Right lobe of liver (tissue), 6 donors: Measurements from ENCODE around the gene GPM6B. TPM values are rescaled to one million over a fixed set of nuclear protein-coding genes. Genes with fewer than 3 reads are reported as not detected.

Experiments
- ATAC-seq, 4 donors: fragments of 200-7000 bp; cut with Tn5 transposase; one replicate each; pipeline ENCODE4 v1.9.1; 2020; ENCODE audit warnings: mild to moderate bottlenecking in 4 of 4, moderate library complexity in 4 of 4
- DNase-seq, 3 donors: peaks; one replicate each; pipeline ENCODE4 v3.0.0-alpha.2; 2020
- H3K27ac ChIP-seq, 3 donors: fragments of 200-600 bp; one replicate each; pipeline ENCODE4 v1.8.0; 2022
- H3K27me3 ChIP-seq, 2 donors: fragments of 200-600 bp; one replicate each; pipeline ENCODE4 v1.8.0; 2022
- H3K36me3 ChIP-seq, 4 donors: fragments of 200-600 bp; sonication (generic) in 1 of 4; one replicate each; pipeline versions ENCODE4 v1.5.1 to v1.8.0; 2017 to 2022; ENCODE audit warnings: control low read depth in 1 of 4
- H3K4me1 ChIP-seq, 4 donors: fragments of 200-600 bp; sonication (generic) in 1 of 4; one replicate each; pipeline versions ENCODE4 v1.5.1 to v1.8.0; 2017 to 2022; ENCODE audit warnings: control low read depth in 1 of 4
- H3K4me3 ChIP-seq, 3 donors: fragments of 200-600 bp; one replicate each; pipeline ENCODE4 v1.8.0; 2022
- H3K9me3 ChIP-seq, 4 donors: fragments of 200-600 bp; sonication (generic) in 1 of 4; one replicate each; pipeline versions ENCODE4 v1.5.1 to v1.8.0; 2017 to 2022; ENCODE audit warnings: control low read depth in 1 of 4
- CTCF ChIP-seq, 4 donors: fragments of 200-600 bp in 3 of 4; fragments of 450-650 bp in 1 of 4; IDR thresholded peaks; one replicate each; pipeline versions ENCODE4 v1.5.1 to v1.8.0; 2016 to 2022; ENCODE audit warnings: antibody characterized with exemption in 4 of 4, mild to moderate bottlenecking in 2 of 4
- POLR2A ChIP-seq: fragments of 450-650 bp; IDR thresholded peaks from one replicate; pipeline ENCODE4 v1.6.1; 2017; ENCODE audit warnings: antibody characterized with exemption, mild to moderate bottlenecking
- WGBS: methylation state at CpG from one replicate; pipeline ENCODE4 v1.1.6; 2018; ENCODE audit warnings: low coverage, low lambda C conversion rate; ENCODE audit not compliant: insufficient coverage; ENCODE audit errors: missing lambda C conversion rate; 5-methylcytosine and 5-hydroxymethylcytosine counted together
- intact Hi-C, 2 donors: fragments of 100-400 bp; cut with DNase I; formaldehyde crosslinking; loops; one replicate each; pipeline versions ENCODE4 v1.11.2 to v1.14.1; 2022
- long read RNA-seq: library from polyadenylated mRNA; unstranded; transcript quantifications from one replicate; pipeline ENCODE4 v2.0.0, GENCODE V29; 2019
- total RNA-seq, 6 experiments: library from RNA; depleted of rRNA in 2 of 6; stranded (reverse); fragments of >200 nt in 2 of 6; fragmentation: NEBNext Ultra II Directional in 3 of 6; extraction: Animal tissue kit (Norgen Biotek cat#: 25700) in 3 of 6; gene quantifications; one replicate each; pipeline versions ENCODE4 v1.1.0 to v1.2.4, GENCODE V29; 2016 to 2023
- donor health status: DM: no; HTN: yes; CAD: no.
- donor health status: DM: no; HTN: no; CAD: no.
- donor health status: DM: no; HTN: no; CAD: no.
- donor health status: DM: no; HTN: yes; CAD: no.
- donor health status: DM: no; HTN: yes; CAD: no.

Gene GPM6B
- total RNA-seq: 1 to 10 TPM in 1 of 6 experiments, under 1 TPM in 5; 0.18 to 1.6 (median 0.64) TPM
- long read RNA-seq, partial matches to known transcripts: 0 of 1 reads
- long read RNA-seq, other reads (novel, unspliced or antisense): 1 of 1 reads

GRCh38 chrX:13816643-13817627 is at the start of gene GPM6B:
Gene GPM6B, minus strand, starts transcription at chrX:13817093. Its CDS starts 189 bp downstream, at chrX:13816904.
- no peaks in the 10 kb centered on the region for H3K27me3 ChIP-seq
- TF ChIP-seq POLR2A (no peak), CTCF (IDR thresholded peaks at IDR 0.05) (no peak)
- intact Hi-C loops: no loop called here
- no peaks in the 10 kb centered on the region for H3K36me3 ChIP-seq
- no peak within 1 kb of the TSS for H3K4me3 ChIP-seq
- DNase-seq: no peak
- WGBS: 17% methylated on average over 19 of the region's 19 CpGs
- no peak for ATAC-seq
- H3K9me3 ChIP-seq: no peaks in the 10 kb centered on the region
- no peaks in the 10 kb centered on the region for H3K4me1 ChIP-seq
- no peak within 1 kb of the TSS for H3K27ac ChIP-seq

- TF ChIP-seq POLR2A (no peak), CTCF (IDR thresholded peaks at IDR 0.05) (no peak)
- DNase-seq (no peak), ATAC-seq (no peak)
- H3K4me3 ChIP-seq: no peak overlapping the region
- H3K4me1 ChIP-seq: no peaks in the 10 kb centered on the region
- no peaks in the 10 kb centered on the region for H3K27me3 ChIP-seq
- 50% methylated on average over 7 of the region's 7 CpGs for WGBS
- intact Hi-C loops: no loop called here
- no peaks in the 10 kb centered on the region for H3K9me3 ChIP-seq
- H3K36me3 ChIP-seq: no peaks in the 10 kb centered on the region
- no peak overlapping the region for H3K27ac ChIP-seq
These were observed 47.4 kb upstream of the GPM6B start for GRCh38 chrX:13864264-13864663.

- H3K9me3 ChIP-seq: no peaks in the 10 kb centered on the region
- no peak for TF ChIP-seq POLR2A
- TF ChIP-seq CTCF (IDR thresholded peaks at IDR 0.05): no peak
- no peak for DNase-seq
- no peak overlapping the region for H3K27ac ChIP-seq
- intact Hi-C loops: no loop called here
- no peak for ATAC-seq
- H3K4me3 ChIP-seq: no peak overlapping the region
- H3K36me3 ChIP-seq: no peaks in the 10 kb centered on the region
- no peaks in the 10 kb centered on the region for H3K27me3 ChIP-seq
- WGBS: 30% methylated on average over 3 of the region's 3 CpGs
- H3K4me1 ChIP-seq: no peaks in the 10 kb centered on the region
These were observed 46.4 kb upstream of the GPM6B start for GRCh38 chrX:13863324-13863723.

- Histone ChIP-seq H3K27me3 (no peaks in the 10 kb centered on the region), H3K9me3 (no peaks in the 10 kb centered on the region), H3K4me1 (no peaks in the 10 kb centered on the region), H3K4me3 (no peak overlapping the region), H3K36me3 (no peaks in the 10 kb centered on the region), H3K27ac (no peak overlapping the region)
- no peak for ATAC-seq
- intact Hi-C loops: no loop called here
- WGBS: 17% methylated on average over 1 of the region's 1 CpG
- no peak for DNase-seq
- no peak for TF ChIP-seq CTCF (IDR thresholded peaks at IDR 0.05)
- no peak for TF ChIP-seq POLR2A
These were observed 42.8 kb upstream of the GPM6B start for GRCh38 chrX:13859724-13860123.
